ENCODE results near the gene BCORL1.

BCORL1 gene

DNA sequence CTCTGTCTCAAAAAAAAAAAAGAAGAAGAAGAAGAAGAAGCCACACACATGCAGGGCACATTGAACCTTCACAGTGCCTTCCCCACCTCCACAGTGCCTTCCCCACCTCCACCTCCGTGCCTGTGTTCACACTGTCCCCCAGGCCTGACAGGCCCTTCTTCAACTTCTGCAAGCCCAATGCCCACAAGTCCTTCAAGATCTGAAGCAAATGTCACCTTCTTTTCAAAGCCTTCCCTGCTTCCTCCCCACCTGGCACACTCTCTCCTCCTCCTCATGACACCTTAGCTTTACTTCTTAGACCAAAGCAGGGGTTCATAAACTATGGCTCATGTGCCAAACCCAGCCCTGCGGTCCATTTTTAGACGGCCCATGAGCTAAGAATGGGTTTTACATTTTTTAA is 107.9 kb downstream of the BCORL1 start:
- no peak for TF ChIP-seq EZH2phosphoT487 (IDR thresholded peaks at IDR 0.05; ENCODE audit: low read depth)
- TF ChIP-seq, protein P1, sequence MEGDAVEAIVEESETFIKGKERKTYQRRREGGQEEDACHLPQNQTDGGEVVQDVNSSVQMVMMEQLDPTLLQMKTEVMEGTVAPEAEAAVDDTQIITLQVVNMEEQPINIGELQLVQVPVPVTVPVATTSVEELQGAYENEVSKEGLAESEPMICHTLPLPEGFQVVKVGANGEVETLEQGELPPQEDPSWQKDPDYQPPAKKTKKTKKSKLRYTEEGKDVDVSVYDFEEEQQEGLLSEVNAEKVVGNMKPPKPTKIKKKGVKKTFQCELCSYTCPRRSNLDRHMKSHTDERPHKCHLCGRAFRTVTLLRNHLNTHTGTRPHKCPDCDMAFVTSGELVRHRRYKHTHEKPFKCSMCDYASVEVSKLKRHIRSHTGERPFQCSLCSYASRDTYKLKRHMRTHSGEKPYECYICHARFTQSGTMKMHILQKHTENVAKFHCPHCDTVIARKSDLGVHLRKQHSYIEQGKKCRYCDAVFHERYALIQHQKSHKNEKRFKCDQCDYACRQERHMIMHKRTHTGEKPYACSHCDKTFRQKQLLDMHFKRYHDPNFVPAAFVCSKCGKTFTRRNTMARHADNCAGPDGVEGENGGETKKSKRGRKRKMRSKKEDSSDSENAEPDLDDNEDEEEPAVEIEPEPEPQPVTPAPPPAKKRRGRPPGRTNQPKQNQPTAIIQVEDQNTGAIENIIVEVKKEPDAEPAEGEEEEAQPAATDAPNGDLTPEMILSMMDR (IDR thresholded peaks at IDR 0.05; ENCODE audit: low read depth, low read length) = no peak
- Histone ChIP-seq H2AFZ (ENCODE audit: low read depth, low read length) (no peak overlapping the region), H3K4me2 (ENCODE audit: low read length) (peak overlapping the region; percentile 26; the same call in 1 of the 2 replicates), H3K9ac (ENCODE audit: low read length) (no peak overlapping the region), H3K9me3 (ENCODE audit: insufficient read depth, low read length) (no peaks in the 10 kb centered on the region), H3K27me3 (ENCODE audit: low read depth, low read length) (no peaks in the 10 kb centered on the region), H4K20me1 (ENCODE audit: insufficient read depth, low read length) (peaks cover 28% of the 10 kb centered on the region), H3K79me2 (ENCODE audit: low read length) (peaks cover 97% of the 10 kb centered on the region), H3K4me1 (ENCODE audit: low read length) (peaks cover 72% of the 10 kb centered on the region), H3K27ac (ENCODE audit: low read length) (peak overlapping the region; percentile 39), H3K36me3 (replicated peaks; ENCODE audit: low read depth, low read length) (peaks cover 3% of the 10 kb centered on the region), H3K4me3 (ENCODE audit: low read length) (no peak overlapping the region)

- Histone ChIP-seq H3K36me3 (replicated peaks; ENCODE audit: low read depth, low read length) (peaks cover 3% of the 10 kb centered on the region), H3K9ac (ENCODE audit: low read length) (peak overlapping the region; percentile 95), H3K79me2 (ENCODE audit: low read length) (peaks cover 97% of the 10 kb centered on the region), H3K9me3 (ENCODE audit: insufficient read depth, low read length) (no peaks in the 10 kb centered on the region), H4K20me1 (ENCODE audit: insufficient read depth, low read length) (peaks cover 44% of the 10 kb centered on the region), H3K27ac (ENCODE audit: low read length) (peak overlapping the region; percentile 94), H3K27me3 (ENCODE audit: low read depth, low read length) (no peaks in the 10 kb centered on the region), H2AFZ (ENCODE audit: low read depth, low read length) (no peak overlapping the region), H3K4me1 (ENCODE audit: low read length) (peaks cover 56% of the 10 kb centered on the region), H3K4me3 (ENCODE audit: low read length) (peak overlapping the region; percentile 90), H3K4me2 (ENCODE audit: low read length) (peak overlapping the region; percentile 96)
- TF ChIP-seq, protein P1 (IDR thresholded peaks at IDR 0.05; ENCODE audit: low read depth, low read length) = peak; percentile 18; the same call in 1 of the 2 replicates
- no peak for TF ChIP-seq EZH2phosphoT487 (IDR thresholded peaks at IDR 0.05; ENCODE audit: low read depth)
Observed at GRCh38 chrX:130091980-130092522, 109.6 kb downstream of the BCORL1 start.

- peak overlapping the region; percentile 35 for H3K27ac ChIP-seq (ENCODE audit: low read length)
- peaks cover 97% of the 10 kb centered on the region for H3K79me2 ChIP-seq (ENCODE audit: low read length)
- H2AFZ ChIP-seq (ENCODE audit: low read depth, low read length) = no peak overlapping the region
- H3K9me3 ChIP-seq (ENCODE audit: insufficient read depth, low read length) = no peaks in the 10 kb centered on the region
- peaks cover 43% of the 10 kb centered on the region for H3K4me1 ChIP-seq (ENCODE audit: low read length)
- H4K20me1 ChIP-seq (ENCODE audit: insufficient read depth, low read length) = peaks cover 55% of the 10 kb centered on the region
- no peak overlapping the region for H3K4me2 ChIP-seq (ENCODE audit: low read length)
- no peaks in the 10 kb centered on the region for H3K27me3 ChIP-seq (ENCODE audit: low read depth, low read length)
- H3K9ac ChIP-seq (ENCODE audit: low read length) = no peak overlapping the region
- H3K36me3 ChIP-seq (replicated peaks; ENCODE audit: low read depth, low read length) = peaks cover 3% of the 10 kb centered on the region
- TF ChIP-seq, protein P1 (IDR thresholded peaks at IDR 0.05; ENCODE audit: low read depth, low read length) = no peak
- no peak for TF ChIP-seq EZH2phosphoT487 (IDR thresholded peaks at IDR 0.05; ENCODE audit: low read depth)
- H3K4me3 ChIP-seq (ENCODE audit: low read length) = no peak overlapping the region
Observed at GRCh38 chrX:130093271-130093670, 110.8 kb downstream of the BCORL1 start.

- Histone ChIP-seq H3K79me2 (ENCODE audit: low read length) (peaks cover 97% of the 10 kb centered on the region), H2AFZ (ENCODE audit: low read depth, low read length) (no peak overlapping the region), H4K20me1 (ENCODE audit: insufficient read depth, low read length) (peaks cover 65% of the 10 kb centered on the region), H3K9ac (ENCODE audit: low read length) (no peak overlapping the region), H3K4me3 (ENCODE audit: low read length) (no peak overlapping the region), H3K9me3 (ENCODE audit: insufficient read depth, low read length) (no peaks in the 10 kb centered on the region), H3K4me1 (ENCODE audit: low read length) (peaks cover 30% of the 10 kb centered on the region), H3K27ac (ENCODE audit: low read length) (no peak overlapping the region), H3K4me2 (ENCODE audit: low read length) (no peak overlapping the region), H3K27me3 (ENCODE audit: low read depth, low read length) (no peaks in the 10 kb centered on the region), H3K36me3 (replicated peaks; ENCODE audit: low read depth, low read length) (peaks cover 3% of the 10 kb centered on the region)
- TF ChIP-seq, protein P1 (IDR thresholded peaks at IDR 0.05; ENCODE audit: low read depth, low read length) = no peak
Observed at GRCh38 chrX:130094696-130095095, 112.3 kb downstream of the BCORL1 start.

Measured in OCI-LY3 (cell line).